SK-N-SH treated with all-trans-retinoic acid at 6 μM for 48 hours (cell line): ENCODE results near the gene CHST8.

Source experiments
- ATAC-seq: fragments of 200-7000 bp; cut with Tn5 transposase; 3 replicates; pipeline ENCODE4 v1.9.1; 2020; ENCODE audit warnings: mild to moderate bottlenecking, moderate library complexity
- ARNTL ChIP-seq: fragments of 450-650 bp; formaldehyde crosslinking; IDR thresholded peaks from 2 replicates; pipeline ENCODE4 v1.5.0; 2020; ENCODE audit warnings: low read depth, mild to moderate bottlenecking, moderate library complexity, borderline replicate concordance
- BACH2 ChIP-seq: fragments of 250-450 bp; sonication (Bioruptor Pico); IDR thresholded peaks from 2 replicates; pipeline ENCODE4 v1.9.0; 2021; ENCODE audit warnings: mild to moderate bottlenecking, borderline replicate concordance
- CSDC2 ChIP-seq: fragments of 250-450 bp; sonication (Bioruptor Pico); IDR thresholded peaks from 2 replicates; pipeline ENCODE4 v1.5.0; 2020; ENCODE audit warnings: mild to moderate bottlenecking, moderate library complexity
- CSRNP3 ChIP-seq: fragments of 250-450 bp; sonication (Bioruptor Pico); IDR thresholded peaks from 2 replicates; pipeline ENCODE4 v1.5.1; 2021; ENCODE audit warnings: mild to moderate bottlenecking, moderate library complexity
- ESRRG ChIP-seq: fragments of 250-450 bp; sonication (Bioruptor Pico); IDR thresholded peaks from 2 replicates; pipeline ENCODE4 v1.6.1; 2021; ENCODE audit warnings: mild to moderate bottlenecking
- GLIS3 ChIP-seq: fragments of 250-450 bp; sonication (Bioruptor Pico); IDR thresholded peaks from 2 replicates; pipeline ENCODE4 v1.5.0; 2020; ENCODE audit warnings: mild to moderate bottlenecking, moderate library complexity
- ISL1 ChIP-seq: fragments of 250-450 bp; sonication (Bioruptor Pico); IDR thresholded peaks from 2 replicates; pipeline ENCODE4 v2.1.2; 2022; ENCODE audit warnings: mild to moderate bottlenecking, moderate library complexity
- OSR1 ChIP-seq: fragments of 250-450 bp; sonication (Bioruptor Pico); IDR thresholded peaks from 2 replicates; pipeline ENCODE4 v1.8.0; 2022; ENCODE audit warnings: moderate library complexity, mild to moderate bottlenecking, inconsistent platforms
- PATZ1 ChIP-seq: fragments of 250-450 bp; sonication (Bioruptor Pico); IDR thresholded peaks from 2 replicates; pipeline ENCODE4 v1.8.0; 2020; ENCODE audit warnings: mild to moderate bottlenecking, moderate library complexity, borderline replicate concordance
- POU6F1 ChIP-seq: fragments of 250-450 bp; sonication (Bioruptor Pico); IDR thresholded peaks from 2 replicates; pipeline ENCODE4 v1.8.0; 2021; ENCODE audit warnings: low read depth, mild to moderate bottlenecking, moderate library complexity, borderline replicate concordance
- RARB ChIP-seq: fragments of 250-450 bp; sonication (Bioruptor Pico); IDR thresholded peaks from 2 replicates; pipeline ENCODE4 v1.8.0; 2021; ENCODE audit warnings: mild to moderate bottlenecking, moderate library complexity
- SNAI2 ChIP-seq: fragments of 250-450 bp; sonication (Bioruptor Pico); IDR thresholded peaks from 2 replicates; pipeline ENCODE4 v1.5.0; 2020; ENCODE audit warnings: mild to moderate bottlenecking, moderate library complexity
- TCF4 ChIP-seq: fragments of 250-450 bp; sonication (Bioruptor Pico); IDR thresholded peaks from 2 replicates; pipeline ENCODE4 v1.8.0; 2021; ENCODE audit warnings: mild to moderate bottlenecking, moderate library complexity, borderline replicate concordance
- TSHZ2 ChIP-seq: fragments of 250-450 bp; sonication (Bioruptor Pico); IDR thresholded peaks from 2 replicates; pipeline ENCODE4 v1.5.0; 2020; ENCODE audit warnings: mild to moderate bottlenecking, moderate library complexity
- ZC3H10 ChIP-seq: fragments of 250-450 bp; sonication (Bioruptor Pico); IDR thresholded peaks from 2 replicates; pipeline ENCODE4 v1.5.1; 2021; ENCODE audit warnings: mild to moderate bottlenecking, moderate library complexity
- ZFP3 ChIP-seq: fragments of 250-450 bp; sonication (Bioruptor Pico); IDR thresholded peaks from 2 replicates; pipeline ENCODE4 v1.5.0; 2020; ENCODE audit warnings: mild to moderate bottlenecking, moderate library complexity
- ZFP30 ChIP-seq: fragments of 450-650 bp; formaldehyde crosslinking; IDR thresholded peaks from 2 replicates; pipeline ENCODE4 v1.5.0; 2022; ENCODE audit warnings: mild to moderate bottlenecking, moderate library complexity
- ZNF565 ChIP-seq: fragments of 450-650 bp; formaldehyde crosslinking; conservative IDR thresholded peaks from 2 replicates; pipeline ENCODE4 v1.5.0; 2020; ENCODE audit warnings: low read depth, mild to moderate bottlenecking, moderate library complexity
- ZNF70 ChIP-seq: fragments of 450-650 bp; formaldehyde crosslinking; IDR thresholded peaks from 2 replicates; pipeline ENCODE4 v1.5.0; 2020; ENCODE audit warnings: mild to moderate bottlenecking, moderate library complexity
- ZNF8 ChIP-seq: fragments of 450-650 bp; formaldehyde crosslinking; IDR thresholded peaks from 2 replicates; pipeline ENCODE4 v1.5.0; 2020; ENCODE audit warnings: mild to moderate bottlenecking, moderate library complexity

Gene CHST8

GRCh38 chr19:33723512-33723911 lies 101.8 kb downstream of the CHST8 start:
- TF ChIP-seq GLIS3 (CRISPR knock-in tag) (no peak), ZNF565 (CRISPR knock-in tag) (no peak), TCF4 (CRISPR knock-in tag) (no peak), SNAI2 (no peak), BACH2 (CRISPR knock-in tag) (no peak), OSR1 (no peak), TSHZ2 (CRISPR knock-in tag) (no peak), ZFP3 (CRISPR knock-in tag) (no peak), ARNTL (no peak), ESRRG (no peak), ZNF70 (no peak), RARB (CRISPR knock-in tag) (no peak), ZFP30 (CRISPR knock-in tag) (no peak), ZNF8 (no peak), ZC3H10 (CRISPR knock-in tag) (no peak), PATZ1 (CRISPR knock-in tag) (no peak)
- no peak for ATAC-seq

- no peak for ATAC-seq
- TF ChIP-seq TSHZ2 (CRISPR knock-in tag) (no peak), ZFP30 (CRISPR knock-in tag) (no peak), RARB (CRISPR knock-in tag) (no peak), BACH2 (CRISPR knock-in tag) (no peak)
- TF ChIP-seq, all 23 proteins: peak for 0
These were observed 102.4 kb downstream of the CHST8 start for GRCh38 chr19:33724021-33724720.

GRCh38 chr19:33724721-33725060 lies 102.9 kb downstream of the CHST8 start:
- TF ChIP-seq PATZ1 (CRISPR knock-in tag) (no peak), RARB (CRISPR knock-in tag) (no peak), ESRRG (no peak), ZFP3 (CRISPR knock-in tag) (no peak), CSDC2 (no peak), ZNF8 (no peak), TCF4 (CRISPR knock-in tag) (no peak), TSHZ2 (CRISPR knock-in tag) (no peak), ZC3H10 (CRISPR knock-in tag) (no peak), ISL1 (CRISPR knock-in tag) (no peak), ARNTL (no peak), BACH2 (CRISPR knock-in tag) (no peak), SNAI2 (no peak), ZNF70 (no peak), GLIS3 (CRISPR knock-in tag) (no peak), OSR1 (no peak), POU6F1 (CRISPR knock-in tag) (no peak), CSRNP3 (no peak)

More at GRCh38 chr19:33724721-33725060, 102.9 kb downstream of the CHST8 start:
- no peak for ATAC-seq
